ENCODE results near the gene GRIN3A.

- TF ChIP-seq CTCF (IDR thresholded peaks at IDR 0.05) (no peak), POLR2AphosphoS5 (IDR thresholded peaks at IDR 0.05) (no peak), POLR2A (IDR thresholded peaks at IDR 0.05) (no peak), EP300 (IDR thresholded peaks at IDR 0.05) (no peak)
Observed at GRCh38 chr9:101718192-101718591, 20.3 kb downstream of the GRIN3A start.
